GM10847 (cell line): ENCODE results near the gene RAD23A.
A peak's percentile ranks its signal among the peaks of the same experiment; 100 is the strongest.

Experiments
- POLR2A ChIP-seq: IDR thresholded peaks from 2 replicates; pipeline ENCODE4 v1.6.1; 2011; ENCODE audit not compliant: insufficient read length; ENCODE audit errors: extremely low read depth

Gene RAD23A

GRCh38 chr19:12947702-12948611 is 2.3 kb downstream of the RAD23A start:
- no peak for TF ChIP-seq POLR2A

GRCh38 chr19:12948612-12949362 is 3.1 kb downstream of the RAD23A start:
- TF ChIP-seq POLR2A = no peak

- TF ChIP-seq POLR2A = no peak
Observed at GRCh38 chr19:12949363-12950283, 4.0 kb downstream of the RAD23A start.

GRCh38 chr19:12952488-12953137 is 7.0 kb downstream of the RAD23A start:
- no peak for TF ChIP-seq POLR2A

GRCh38 chr19:12953138-12953798 is 7.6 kb downstream of the RAD23A start:
- TF ChIP-seq POLR2A = peak; percentile 5

GRCh38 chr19:12953799-12954611 is 8.3 kb downstream of the RAD23A start:
- no peak for TF ChIP-seq POLR2A

GRCh38 chr19:12954612-12954962 is 8.9 kb downstream of the RAD23A start:
- no peak for TF ChIP-seq POLR2A

- no peak for TF ChIP-seq POLR2A
Observed at GRCh38 chr19:12955996-12956395, 10.3 kb downstream of the RAD23A start.

GRCh38 chr19:12956446-12957388 is 11.1 kb downstream of the RAD23A start, which contains the start of gene GADD45GIP1:
GADD45GIP1 (minus strand) TSS chr19:12957223; CDS start chr19:12957212, 11 bp downstream.
- TF ChIP-seq POLR2A = peak; percentile 91

- TF ChIP-seq POLR2A = no peak
Observed at GRCh38 chr19:12959481-12959880, 13.8 kb downstream of the RAD23A start.

GRCh38 chr19:12965017-12965811 is 19.6 kb downstream of the RAD23A start:
- no peak for TF ChIP-seq POLR2A

- no peak for TF ChIP-seq POLR2A
Observed at GRCh38 chr19:12965812-12966135, 20.1 kb downstream of the RAD23A start.
